ENCODE measurements around the gene CST3. TPM values are rescaled to one million over a fixed set of nuclear protein-coding genes. Genes with fewer than 3 reads are reported as not detected.

Gene CST3
- polyA plus RNA-seq, 1 donor from 2014 or later = 54.6 TPM

- Histone ChIP-seq H3K4me3 (ENCODE audit: low read length) (no peak overlapping the region), H3K27ac (ENCODE audit: low read length) (no peak overlapping the region), H3K27me3 (ENCODE audit: insufficient read depth, low read depth, low read length) (no peaks in the 10 kb centered on the region), H3K36me3 (ENCODE audit: insufficient read depth, low read length) (no peaks in the 10 kb centered on the region), H3K9me2 (ENCODE audit: insufficient read depth, low read length) (no peaks in the 10 kb centered on the region), H2AFZ (ENCODE audit: low read depth, low read length) (no peak overlapping the region), H3K79me2 (replicated peaks; ENCODE audit: insufficient read depth, low read length) (no peaks in the 10 kb centered on the region), H3K4me2 (ENCODE audit: low read length) (no peak overlapping the region), H3F3A (ENCODE audit: insufficient read depth, low read length, poor library complexity, severe bottlenecking) (no peaks in the 10 kb centered on the region), H3K9me3 (ENCODE audit: low read length) (no peaks in the 10 kb centered on the region), H3K9ac (ENCODE audit: low read length) (no peak overlapping the region), H4K20me1 (ENCODE audit: insufficient read depth) (no peaks in the 10 kb centered on the region)
- TF ChIP-seq SMC3 (conservative IDR thresholded peaks at IDR 0.05; ENCODE audit: poor library complexity) = no peak
- TF ChIP-seq, protein P1, sequence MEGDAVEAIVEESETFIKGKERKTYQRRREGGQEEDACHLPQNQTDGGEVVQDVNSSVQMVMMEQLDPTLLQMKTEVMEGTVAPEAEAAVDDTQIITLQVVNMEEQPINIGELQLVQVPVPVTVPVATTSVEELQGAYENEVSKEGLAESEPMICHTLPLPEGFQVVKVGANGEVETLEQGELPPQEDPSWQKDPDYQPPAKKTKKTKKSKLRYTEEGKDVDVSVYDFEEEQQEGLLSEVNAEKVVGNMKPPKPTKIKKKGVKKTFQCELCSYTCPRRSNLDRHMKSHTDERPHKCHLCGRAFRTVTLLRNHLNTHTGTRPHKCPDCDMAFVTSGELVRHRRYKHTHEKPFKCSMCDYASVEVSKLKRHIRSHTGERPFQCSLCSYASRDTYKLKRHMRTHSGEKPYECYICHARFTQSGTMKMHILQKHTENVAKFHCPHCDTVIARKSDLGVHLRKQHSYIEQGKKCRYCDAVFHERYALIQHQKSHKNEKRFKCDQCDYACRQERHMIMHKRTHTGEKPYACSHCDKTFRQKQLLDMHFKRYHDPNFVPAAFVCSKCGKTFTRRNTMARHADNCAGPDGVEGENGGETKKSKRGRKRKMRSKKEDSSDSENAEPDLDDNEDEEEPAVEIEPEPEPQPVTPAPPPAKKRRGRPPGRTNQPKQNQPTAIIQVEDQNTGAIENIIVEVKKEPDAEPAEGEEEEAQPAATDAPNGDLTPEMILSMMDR (IDR thresholded peaks at IDR 0.05; ENCODE audit: poor library complexity, severe bottlenecking) = no peak
- TF ChIP-seq REST (IDR thresholded peaks at IDR 0.05; ENCODE audit: borderline replicate concordance) = no peak
- no peak for TF ChIP-seq TAF1 (IDR thresholded peaks at IDR 0.05; ENCODE audit: low read depth)
These were observed 49.0 kb downstream of the CST3 start for GRCh38 chr20:23588434-23589403.

DNA sequence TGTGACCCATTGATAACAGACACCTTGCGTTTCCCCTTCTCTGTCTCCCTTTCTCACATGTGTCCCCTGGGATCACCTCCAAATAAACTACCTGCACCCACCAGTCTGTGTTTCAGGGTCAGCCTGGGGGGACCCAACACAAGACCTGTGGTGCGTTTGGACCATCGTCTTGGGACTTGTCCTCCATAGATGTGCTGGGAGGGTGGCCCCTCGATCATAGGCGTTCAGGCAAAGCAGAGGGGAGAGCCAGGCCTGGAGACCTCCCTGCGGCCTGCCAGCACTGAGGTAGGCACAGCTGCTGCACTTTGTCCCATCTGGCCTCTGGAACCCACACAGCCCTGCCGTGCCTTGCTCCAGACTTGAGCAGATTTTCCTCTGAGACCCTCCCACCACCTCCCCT, 50.1 kb downstream of the CST3 start:
- TF ChIP-seq REST (IDR thresholded peaks at IDR 0.05; ENCODE audit: borderline replicate concordance) (no peak), EP300 (conservative IDR thresholded peaks at IDR 0.05; ENCODE audit: poor library complexity, severe bottlenecking) (no peak), SMC3 (conservative IDR thresholded peaks at IDR 0.05; ENCODE audit: poor library complexity) (no peak), MXI1 (conservative IDR thresholded peaks at IDR 0.05; ENCODE audit: poor library complexity, severe bottlenecking) (no peak), TAF1 (IDR thresholded peaks at IDR 0.05; ENCODE audit: low read depth) (no peak), EZH2 (IDR thresholded peaks at IDR 0.05; ENCODE audit: borderline replicate concordance, insufficient read depth, low read length, poor library complexity, severe bottlenecking) (no peak), RAD21 (conservative IDR thresholded peaks at IDR 0.05) (no peak), POLR2AphosphoS5 (IDR thresholded peaks at IDR 0.05) (no peak)
- TF ChIP-seq, protein P1 (IDR thresholded peaks at IDR 0.05; ENCODE audit: poor library complexity, severe bottlenecking) = no peak
- Histone ChIP-seq H3K9me2 (ENCODE audit: insufficient read depth, low read length) (no peaks in the 10 kb centered on the region), H3K9ac (ENCODE audit: low read length) (no peak overlapping the region), H3K4me2 (ENCODE audit: low read length) (no peak overlapping the region), H3K27me3 (ENCODE audit: insufficient read depth, low read depth, low read length) (no peaks in the 10 kb centered on the region), H3K79me2 (replicated peaks; ENCODE audit: insufficient read depth, low read length) (no peaks in the 10 kb centered on the region), H3K36me3 (ENCODE audit: insufficient read depth, low read length) (no peaks in the 10 kb centered on the region), H3F3A (ENCODE audit: insufficient read depth, low read length, poor library complexity, severe bottlenecking) (no peaks in the 10 kb centered on the region), H4K20me1 (ENCODE audit: insufficient read depth) (no peaks in the 10 kb centered on the region), H3K4me3 (ENCODE audit: low read length) (no peak overlapping the region), H3K9me3 (ENCODE audit: low read length) (no peaks in the 10 kb centered on the region), H2AFZ (ENCODE audit: low read depth, low read length) (no peak overlapping the region), H3K27ac (ENCODE audit: low read length) (no peak overlapping the region)
